PC-9 (cell line): ENCODE results near the gene ZNF776.

Source experiments
- EZH2 ChIP-seq: fragments of 200-600 bp; sonication (generic); IDR thresholded peaks from 2 replicates; pipeline ENCODE4 v1.8.0; 2017; ENCODE audit warnings: antibody characterized with exemption, low read depth
- TF ChIP-seq, protein P1 (sequence below): fragments of 200-600 bp; sonication (generic); conservative IDR thresholded peaks from 2 replicates; pipeline ENCODE4 v1.6.1; 2017; ENCODE audit warnings: mixed run types, antibody characterized with exemption, mild to moderate bottlenecking, moderate library complexity

DNA sequence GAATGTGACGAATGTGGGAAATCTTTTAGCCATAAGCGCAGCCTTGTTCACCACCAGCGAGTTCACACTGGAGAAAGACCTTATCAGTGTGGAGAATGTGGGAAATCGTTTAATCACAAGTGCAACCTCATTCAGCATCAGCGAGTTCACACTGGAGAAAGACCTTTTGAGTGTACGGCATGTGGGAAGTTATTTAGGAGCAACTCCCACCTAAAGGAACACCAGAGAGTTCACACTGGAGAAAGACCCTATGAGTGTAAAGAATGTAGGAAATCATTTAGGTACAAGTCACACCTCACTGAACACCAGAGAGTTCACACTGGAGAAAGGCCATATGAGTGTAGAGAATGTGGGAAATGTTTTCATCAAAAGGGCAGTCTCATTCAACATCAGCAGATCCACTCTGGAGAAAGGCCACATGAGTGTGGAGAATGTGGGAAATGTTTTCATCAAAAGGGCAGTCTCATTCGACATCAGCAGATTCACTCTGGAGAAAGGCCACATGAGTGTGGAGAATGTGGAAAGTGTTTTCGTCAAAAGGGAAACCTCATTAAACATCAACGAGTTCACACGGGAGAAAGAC lies 7.6 kb downstream of the ZNF776 start:
- no peak for TF ChIP-seq EZH2
- TF ChIP-seq, protein P1, sequence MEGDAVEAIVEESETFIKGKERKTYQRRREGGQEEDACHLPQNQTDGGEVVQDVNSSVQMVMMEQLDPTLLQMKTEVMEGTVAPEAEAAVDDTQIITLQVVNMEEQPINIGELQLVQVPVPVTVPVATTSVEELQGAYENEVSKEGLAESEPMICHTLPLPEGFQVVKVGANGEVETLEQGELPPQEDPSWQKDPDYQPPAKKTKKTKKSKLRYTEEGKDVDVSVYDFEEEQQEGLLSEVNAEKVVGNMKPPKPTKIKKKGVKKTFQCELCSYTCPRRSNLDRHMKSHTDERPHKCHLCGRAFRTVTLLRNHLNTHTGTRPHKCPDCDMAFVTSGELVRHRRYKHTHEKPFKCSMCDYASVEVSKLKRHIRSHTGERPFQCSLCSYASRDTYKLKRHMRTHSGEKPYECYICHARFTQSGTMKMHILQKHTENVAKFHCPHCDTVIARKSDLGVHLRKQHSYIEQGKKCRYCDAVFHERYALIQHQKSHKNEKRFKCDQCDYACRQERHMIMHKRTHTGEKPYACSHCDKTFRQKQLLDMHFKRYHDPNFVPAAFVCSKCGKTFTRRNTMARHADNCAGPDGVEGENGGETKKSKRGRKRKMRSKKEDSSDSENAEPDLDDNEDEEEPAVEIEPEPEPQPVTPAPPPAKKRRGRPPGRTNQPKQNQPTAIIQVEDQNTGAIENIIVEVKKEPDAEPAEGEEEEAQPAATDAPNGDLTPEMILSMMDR, result no peak
